NCI-H1694 treated with DMSO at 0.1 percent for 48 hours (cell line): ENCODE measurements around the gene RGS3.

Experiments used
- DNase-seq: peaks from one replicate; lab custom pipeline; 2025; lab: John Stamatoyannopoulos, UW

The RGS3 gene

GRCh38 chr9:113511856-113512761 is 48.6 kb downstream of the RGS3 start:
- DNase-seq, result no peak

- no peak for DNase-seq
Measured at GRCh38 chr9:113513111-113513510, 49.6 kb downstream of the RGS3 start.

DNA sequence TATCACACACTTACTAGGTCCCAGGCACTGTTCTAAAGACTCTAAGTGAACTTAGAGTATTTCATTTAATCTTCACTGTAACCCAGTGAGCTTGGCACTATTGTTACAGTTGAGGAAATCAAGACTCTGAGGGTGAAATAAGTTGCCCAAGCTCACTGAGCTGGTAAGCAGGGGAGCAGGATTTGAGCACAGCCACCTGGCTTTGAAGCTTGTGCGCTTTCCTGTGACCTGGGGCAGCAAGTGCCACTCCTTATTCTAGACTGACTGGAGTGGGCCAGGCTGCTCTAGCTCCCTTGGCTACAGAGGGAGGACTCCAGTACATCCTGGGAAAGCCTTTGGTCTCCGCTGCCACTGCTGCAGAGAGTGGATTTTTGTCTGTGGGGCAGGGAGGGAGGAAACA is 50.0 kb downstream of the RGS3 start:
- DNase-seq, result no peak

DNA sequence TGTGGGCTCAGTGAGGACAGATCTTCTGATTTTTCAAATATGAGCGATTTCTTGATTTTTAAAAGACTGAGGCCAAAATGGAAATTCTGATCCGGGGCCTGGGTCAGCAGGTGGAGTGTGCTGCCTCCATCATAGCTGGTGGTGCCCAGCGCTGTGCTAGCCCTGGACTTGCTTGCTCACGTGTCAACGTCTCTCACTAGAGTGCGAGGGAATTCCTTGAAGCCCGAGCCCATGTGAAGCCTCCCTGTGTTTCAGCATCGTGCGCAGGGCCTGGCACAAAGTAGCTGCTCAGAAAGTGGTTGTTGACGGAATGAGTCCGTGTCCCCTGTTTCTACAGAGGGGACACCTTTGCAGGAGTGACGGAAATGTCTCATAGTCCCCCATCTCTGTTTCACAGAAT is 50.5 kb downstream of the RGS3 start:
- DNase-seq, result no peak

DNA sequence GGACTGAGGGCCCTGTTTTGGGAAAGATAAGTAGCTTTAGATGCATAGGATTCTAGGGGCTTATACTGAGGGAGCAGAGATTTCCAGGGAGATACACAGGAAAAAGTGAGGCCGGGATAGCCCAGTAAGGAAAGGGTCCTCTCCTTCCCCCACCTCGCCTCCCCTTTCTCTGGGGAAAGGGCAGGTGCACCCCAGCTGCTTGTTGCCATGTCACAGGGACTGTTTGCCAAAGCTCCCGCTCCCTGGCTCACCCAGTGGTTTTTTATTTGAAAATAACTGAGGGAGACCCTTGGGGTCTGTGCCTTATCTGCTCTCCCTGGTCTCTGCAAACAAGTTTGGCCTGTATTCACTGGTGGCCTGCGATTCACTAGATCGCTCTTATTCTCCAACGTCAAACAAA is 51.2 kb downstream of the RGS3 start:
- DNase-seq, result no peak

DNA sequence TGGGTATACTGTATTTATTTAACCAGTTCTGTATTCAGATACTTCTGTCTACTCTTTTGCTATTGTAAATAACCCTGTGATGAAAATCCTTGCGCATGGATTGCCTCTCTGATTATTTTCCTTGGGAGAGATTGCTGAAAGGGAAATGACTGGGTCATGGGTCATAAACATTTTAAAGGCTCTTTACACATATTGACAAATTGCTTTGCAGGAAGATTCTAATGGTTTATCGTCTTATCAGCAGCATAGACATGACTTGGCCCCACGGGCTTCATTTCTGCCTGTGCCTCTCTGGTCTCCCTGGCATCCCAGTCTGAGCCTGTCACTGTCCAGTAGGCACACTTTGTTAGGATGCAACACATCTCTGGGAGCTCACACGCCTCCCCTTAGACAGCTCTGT is 52.3 kb downstream of the RGS3 start:
- DNase-seq, result no peak

DNA sequence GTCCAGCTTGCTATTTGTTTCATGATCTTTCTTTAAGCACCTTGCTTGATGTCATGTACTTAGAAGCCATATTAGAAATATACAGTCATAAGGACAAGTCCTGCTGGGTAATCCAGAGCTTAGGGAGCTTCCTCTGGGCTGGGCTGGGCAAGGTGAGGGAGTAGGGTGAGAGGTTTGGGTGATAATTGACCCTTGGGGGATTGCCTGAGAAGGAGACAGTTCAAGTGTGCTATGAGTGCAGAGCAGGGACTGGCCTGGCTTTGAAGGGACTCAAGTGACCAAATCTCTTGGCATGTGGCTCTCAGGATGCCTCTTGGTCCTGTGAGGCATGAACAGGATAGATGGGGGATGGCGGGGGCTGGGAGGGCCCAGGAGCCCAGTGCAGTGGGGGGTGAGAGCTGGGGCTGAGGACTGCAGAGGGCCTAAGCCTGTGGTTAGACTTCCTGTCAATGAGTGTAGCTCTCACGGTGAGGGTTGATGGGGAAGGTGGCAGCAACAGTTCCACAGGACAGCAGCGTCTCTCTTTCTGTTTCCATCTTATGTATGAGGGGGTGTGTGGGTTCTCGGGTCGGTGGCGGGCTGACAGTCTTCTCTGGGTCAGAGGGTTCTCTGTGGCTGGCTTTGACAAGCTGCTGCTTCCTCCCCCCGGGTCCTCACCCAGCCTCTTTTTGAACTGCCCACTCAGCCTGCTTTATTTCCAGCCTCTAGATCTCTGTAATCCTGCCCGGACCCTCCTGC is 53.5 kb downstream of the RGS3 start:
- no peak for DNase-seq

GRCh38 chr9:113519426-113520108 is 56.0 kb downstream of the RGS3 start:
- no peak for DNase-seq

- no peak for DNase-seq
Measured at GRCh38 chr9:113520109-113520642, 56.6 kb downstream of the RGS3 start.

DNA sequence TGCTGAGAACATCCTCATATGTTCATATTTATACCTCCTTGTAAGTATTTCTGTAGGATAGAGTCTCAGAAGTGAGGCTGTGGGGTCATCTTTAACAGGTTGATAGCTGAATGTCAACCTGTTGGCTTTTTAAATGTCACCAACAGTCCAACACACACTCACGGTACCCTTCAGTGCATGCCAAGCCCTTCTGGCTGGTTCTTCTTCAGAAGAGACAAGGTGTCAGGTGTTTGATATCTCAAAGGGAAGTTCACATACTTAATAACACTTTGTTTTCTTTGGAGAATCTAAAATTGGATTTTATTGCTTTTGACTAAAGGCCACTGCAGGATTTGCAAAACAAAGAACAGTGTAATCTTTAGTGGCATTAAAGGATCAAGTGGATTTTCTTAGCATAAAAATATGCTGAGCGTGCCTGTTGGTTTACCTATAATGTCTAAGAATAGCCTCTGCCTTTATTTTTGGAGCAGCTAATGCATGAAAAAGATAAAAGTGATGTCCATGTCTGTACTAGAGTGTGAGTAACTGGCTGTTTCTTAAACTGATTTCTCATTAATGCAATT is 58.2 kb downstream of the RGS3 start:
- DNase-seq, result no peak

GRCh38 chr9:113522419-113522818 is 58.9 kb downstream of the RGS3 start:
- DNase-seq, result no peak

DNA sequence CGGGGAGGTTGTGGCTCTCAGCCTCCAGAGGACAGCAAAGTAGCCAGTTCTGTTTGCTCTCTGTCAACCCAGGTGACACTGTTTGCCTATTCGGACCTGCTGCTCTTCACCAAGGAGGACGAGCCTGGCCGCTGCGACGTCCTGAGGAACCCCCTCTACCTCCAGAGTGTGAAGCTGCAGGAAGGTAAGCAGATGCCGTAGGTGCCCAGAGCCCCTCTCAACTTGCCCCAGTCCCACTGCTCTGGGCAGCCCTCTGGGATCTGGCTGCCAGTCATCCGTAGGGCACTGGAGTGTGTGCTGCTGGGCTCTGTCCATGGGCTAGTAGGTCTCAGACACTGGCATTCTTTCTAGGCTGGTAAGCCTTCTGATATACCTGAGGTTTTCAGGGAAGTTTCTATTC is 59.3 kb downstream of the RGS3 start:
- DNase-seq, result no peak

GRCh38 chr9:113523421-113524141 is 60.1 kb downstream of the RGS3 start:
- DNase-seq, result no peak

DNA sequence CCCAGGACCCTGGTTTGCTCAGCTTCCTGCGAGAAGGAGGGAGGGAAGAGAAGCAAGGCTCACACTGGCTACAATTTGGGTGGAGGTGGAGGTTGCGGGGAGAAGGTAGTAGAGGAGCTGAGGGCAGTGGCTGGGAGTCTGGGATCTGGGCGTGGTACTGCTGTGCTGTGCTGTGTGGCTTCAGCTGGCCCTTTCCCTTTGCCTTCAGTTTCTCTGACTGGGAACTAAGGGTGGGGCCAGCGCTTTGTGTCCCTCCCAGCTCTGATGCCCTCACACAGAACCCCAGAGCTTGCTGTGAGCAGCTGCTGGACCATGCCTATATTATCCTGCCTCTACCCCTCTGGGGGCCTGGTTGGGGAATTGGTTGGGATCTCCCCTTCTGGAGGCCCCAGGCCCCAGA is 60.9 kb downstream of the RGS3 start:
- DNase-seq, result no peak

DNA sequence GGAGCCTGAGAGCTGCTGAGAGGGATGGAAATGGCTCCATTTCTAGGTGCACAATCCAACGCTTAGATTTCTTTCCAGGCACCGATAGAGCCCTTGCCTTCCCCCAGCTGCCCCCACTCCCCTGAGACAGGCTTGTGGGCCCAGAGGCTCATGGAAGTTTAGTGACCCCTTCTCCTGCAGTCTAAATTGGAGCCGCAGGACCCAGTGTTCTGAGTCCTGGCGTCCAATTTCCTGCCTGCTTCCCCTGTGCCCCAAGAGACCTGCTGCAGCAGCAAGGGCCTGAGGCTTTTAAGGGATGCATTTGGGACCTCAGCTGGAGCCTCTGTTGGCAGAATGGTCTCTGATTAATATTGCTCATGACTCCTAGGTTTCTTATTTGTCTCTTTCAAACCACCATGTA is 61.7 kb downstream of the RGS3 start:
- no peak for DNase-seq

GRCh38 chr9:113525831-113526230 is 62.3 kb downstream of the RGS3 start:
- no peak for DNase-seq

GRCh38 chr9:113526231-113526746 is 62.8 kb downstream of the RGS3 start:
- no peak for DNase-seq

- DNase-seq, result no peak
Measured at GRCh38 chr9:113526841-113527240, 63.3 kb downstream of the RGS3 start.

- DNase-seq, result no peak
Measured at GRCh38 chr9:113528088-113528487, 64.6 kb downstream of the RGS3 start.

- DNase-seq, result no peak
Measured at GRCh38 chr9:113528811-113529210, 65.3 kb downstream of the RGS3 start.

DNA sequence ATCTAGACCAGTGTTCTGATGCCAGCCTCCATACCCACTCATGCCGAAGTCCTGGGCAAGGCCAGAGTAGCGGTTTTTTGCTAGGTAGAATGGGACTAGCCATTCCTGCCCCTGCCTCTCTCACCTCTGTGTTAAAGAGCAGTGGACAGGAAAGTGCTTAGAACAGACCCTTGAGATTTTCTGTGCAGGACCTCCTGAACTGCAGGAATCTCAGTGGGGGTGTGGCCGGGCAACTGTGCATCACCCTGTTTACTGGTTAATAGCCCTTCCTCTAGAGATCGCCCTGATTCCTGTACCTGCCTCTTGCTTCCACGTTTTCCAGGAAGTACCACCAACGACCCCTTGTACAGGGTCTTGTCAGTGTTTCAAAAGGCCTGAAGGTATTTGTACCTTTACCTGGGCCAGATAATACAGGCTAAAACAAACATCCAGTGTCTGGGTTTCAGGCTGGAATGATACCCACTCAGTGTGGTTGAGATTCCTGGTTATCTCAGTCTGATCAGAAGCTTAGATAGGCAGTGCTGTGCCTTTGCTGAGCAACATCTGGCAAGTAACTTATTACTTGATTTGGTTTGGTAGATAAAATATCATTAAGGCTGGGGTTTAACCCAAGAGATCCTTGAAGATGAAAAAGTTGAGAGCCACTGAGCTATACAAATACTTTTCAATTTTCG is 65.9 kb downstream of the RGS3 start:
- DNase-seq, result no peak
